ENCODE measurements around the gene KRT86.
"Not testable (repeated sequence)": the region's sequence is repeated elsewhere in the genome, so short reads cannot be mapped to it uniquely, and the experiment has no call there.

Gene KRT86

DNA sequence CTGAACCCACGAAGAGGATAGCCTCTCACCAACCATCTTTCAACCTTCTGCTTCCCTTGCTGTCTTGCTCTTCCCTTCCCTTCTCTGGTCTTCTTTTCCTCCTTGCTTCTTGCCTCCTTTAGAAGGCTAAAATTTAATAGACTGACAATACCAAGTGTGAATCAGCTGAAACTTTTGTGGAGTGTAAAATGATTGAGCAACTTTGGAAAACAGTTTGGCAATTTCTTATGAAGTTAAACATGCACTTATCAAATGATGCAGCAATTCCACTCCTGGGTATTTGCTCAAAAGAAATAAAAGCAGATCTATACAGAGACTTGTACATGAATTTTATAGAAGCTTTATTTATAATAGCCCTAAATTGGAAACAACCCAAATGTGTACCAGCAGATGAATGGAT, 3.3 kb upstream of the KRT86 start:
- DNase-seq, result no peak

DNA sequence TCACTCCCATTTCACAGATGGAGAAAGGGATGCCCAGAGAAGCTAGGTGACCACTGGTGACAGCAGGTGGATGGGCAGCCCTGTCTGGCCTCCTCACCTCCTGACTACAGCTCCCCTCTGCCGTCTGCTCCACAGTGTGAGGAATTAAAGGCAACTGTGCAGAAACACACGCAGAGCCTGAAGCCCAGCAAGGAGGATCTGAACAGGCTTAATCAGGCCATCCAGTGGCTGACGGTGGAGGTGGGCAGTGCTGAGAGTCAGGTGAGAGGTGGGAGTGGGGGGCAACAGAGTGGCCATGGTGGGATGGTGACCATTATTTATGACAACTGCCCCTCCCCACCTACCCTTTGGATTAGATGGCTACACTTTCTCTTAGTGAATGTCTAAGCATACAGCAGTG, 1.2 kb downstream of the KRT86 start:
- DNase-seq, result no peak

DNA sequence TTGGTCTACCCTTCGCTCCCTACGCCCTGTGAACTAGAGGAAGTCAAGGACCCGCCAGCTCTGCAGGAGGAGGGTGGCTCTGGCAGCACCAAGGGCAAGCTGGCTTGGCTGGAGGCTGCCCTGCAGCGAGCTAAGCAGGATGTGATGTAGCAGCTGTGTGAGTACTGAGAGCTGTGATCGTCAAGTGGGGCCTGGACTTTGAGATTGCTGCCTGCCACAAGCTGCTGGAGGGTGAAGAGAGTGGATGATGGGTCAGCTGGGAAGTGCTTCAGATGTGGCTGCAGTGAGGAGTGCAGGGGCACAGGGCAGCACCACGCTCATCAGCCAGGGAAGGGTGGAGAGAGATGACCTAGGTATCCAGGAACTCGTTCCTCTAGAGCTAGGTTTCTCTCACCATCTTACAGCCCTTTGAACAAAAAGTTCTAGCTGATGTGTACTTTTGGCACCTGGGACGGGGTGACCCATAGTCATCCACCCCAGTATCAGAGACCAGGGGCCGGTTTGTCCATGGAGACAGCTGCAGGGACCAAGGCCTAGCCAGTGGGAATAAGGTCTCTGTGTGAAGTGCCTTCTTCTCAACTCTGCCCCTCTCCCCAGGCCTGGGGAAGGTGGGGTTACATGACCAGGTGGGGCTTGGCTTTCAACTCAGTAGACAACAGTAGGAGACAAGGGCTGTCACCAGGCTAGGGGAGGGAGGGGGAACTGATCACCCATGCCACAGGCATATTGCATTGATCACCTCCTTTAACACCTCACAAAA, 3.2 kb downstream of the KRT86 start:
- DNase-seq, result no peak

- DNase-seq, result no peak
These were observed 4.4 kb downstream of the KRT86 start for GRCh38 chr12:52278575-52279421.

GRCh38 chr12:52279422-52280318, 5.2 kb downstream of the KRT86 start:
- no peak for DNase-seq

GRCh38 chr12:52280319-52280795, 5.9 kb downstream of the KRT86 start:
- no peak for DNase-seq

GRCh38 chr12:52280796-52281560, 6.5 kb downstream of the KRT86 start:
- DNase-seq, result no peak

- DNase-seq, result no peak
These were observed 10.2 kb downstream of the KRT86 start for GRCh38 chr12:52284562-52285171.

GRCh38 chr12:52285172-52285745, 10.8 kb downstream of the KRT86 start:
- no peak for DNase-seq

GRCh38 chr12:52285851-52286530, 11.5 kb downstream of the KRT86 start:
- no peak for DNase-seq

DNA sequence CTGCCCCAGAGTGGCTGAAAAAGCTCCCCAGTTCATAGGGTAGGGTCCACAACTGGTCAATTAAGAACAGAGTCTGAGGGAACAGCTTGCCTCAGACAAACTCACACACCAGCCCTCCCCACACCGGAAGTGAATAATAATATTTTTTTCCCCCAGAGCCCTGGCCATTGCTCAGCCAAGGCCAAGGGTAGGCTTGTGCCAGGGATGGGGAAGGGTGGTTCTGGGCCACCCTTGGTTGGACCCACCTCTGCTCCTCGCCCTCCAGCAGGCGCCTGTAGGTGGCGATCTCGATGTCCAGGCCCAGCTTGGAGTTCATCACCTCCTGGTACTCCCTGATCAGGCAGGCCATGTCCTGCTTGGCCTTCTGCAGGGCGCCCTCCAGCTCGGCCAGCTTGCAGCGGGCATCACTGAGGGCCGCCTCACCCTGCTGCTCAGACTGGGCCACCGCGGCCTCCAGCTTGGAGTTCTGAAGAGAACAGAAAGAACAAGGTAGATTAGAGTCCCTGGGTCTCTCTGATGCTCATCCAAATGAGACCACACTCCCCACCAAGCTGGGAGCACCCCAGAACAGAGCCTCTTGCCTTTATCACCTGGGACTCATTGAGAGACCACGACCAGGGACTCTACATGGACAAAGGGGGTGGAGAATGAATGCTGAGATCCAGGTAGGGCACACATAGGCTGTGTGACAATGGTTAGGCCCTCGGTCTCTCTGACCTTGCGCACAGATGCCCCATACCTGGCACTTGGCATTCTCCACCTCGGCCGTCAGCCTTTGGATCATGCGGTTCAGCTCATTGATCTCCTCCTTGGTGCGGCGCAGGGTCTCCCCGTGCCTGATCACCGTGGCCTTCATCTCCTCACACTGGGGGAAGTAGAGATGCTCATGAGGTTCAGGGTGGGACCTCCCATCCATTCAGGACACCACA, 12.7 kb downstream of the KRT86 start:
- DNase-seq, result not testable (repeated sequence)

DNA sequence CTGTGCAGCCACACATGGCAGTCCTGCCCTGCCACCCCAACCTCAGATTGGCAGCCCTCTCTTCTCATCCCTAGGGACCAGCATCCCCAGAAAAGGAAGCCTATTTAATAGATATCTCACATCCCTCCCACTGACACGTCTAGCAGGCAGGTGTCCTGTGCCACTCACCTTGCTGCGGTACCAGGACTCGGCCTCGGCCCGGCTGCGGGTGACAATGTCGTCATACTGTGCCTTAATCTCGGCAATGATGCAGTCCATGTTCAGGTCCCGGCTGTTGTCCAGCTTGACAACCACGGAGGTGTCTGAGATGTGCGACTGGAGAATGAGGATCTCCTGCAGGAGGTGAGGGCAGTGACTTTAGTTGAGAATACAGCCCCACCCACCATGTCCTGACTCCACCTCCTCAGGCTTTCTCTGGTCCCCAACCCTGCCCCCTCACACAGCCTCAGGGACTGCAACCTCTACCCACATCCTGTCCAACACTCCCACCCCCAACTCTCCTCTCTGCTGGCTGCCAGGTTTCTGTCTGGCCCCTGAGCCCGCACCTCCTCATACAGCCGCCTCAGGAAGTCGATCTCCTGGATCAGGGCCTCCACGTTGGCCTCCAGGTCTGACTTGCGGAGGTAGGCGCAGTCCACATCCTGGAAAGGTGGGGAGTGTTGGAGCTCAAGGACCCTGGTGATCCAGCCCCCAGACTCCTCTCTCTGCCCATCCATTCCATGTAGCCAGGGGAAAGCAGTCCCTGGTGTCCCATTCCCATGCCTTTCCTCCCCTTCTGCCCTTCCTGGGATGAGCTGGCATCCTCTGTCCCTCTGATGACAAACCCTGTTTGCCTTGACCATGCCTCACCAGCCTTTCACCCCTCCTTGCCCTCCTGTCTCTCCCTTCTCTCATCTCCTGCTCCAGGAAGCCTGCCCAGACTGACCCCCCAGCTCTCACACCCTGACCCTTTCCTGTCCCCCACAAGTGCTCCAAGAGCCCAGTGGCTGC, 13.7 kb downstream of the KRT86 start:
- not testable (repeated sequence) for DNase-seq

DNA sequence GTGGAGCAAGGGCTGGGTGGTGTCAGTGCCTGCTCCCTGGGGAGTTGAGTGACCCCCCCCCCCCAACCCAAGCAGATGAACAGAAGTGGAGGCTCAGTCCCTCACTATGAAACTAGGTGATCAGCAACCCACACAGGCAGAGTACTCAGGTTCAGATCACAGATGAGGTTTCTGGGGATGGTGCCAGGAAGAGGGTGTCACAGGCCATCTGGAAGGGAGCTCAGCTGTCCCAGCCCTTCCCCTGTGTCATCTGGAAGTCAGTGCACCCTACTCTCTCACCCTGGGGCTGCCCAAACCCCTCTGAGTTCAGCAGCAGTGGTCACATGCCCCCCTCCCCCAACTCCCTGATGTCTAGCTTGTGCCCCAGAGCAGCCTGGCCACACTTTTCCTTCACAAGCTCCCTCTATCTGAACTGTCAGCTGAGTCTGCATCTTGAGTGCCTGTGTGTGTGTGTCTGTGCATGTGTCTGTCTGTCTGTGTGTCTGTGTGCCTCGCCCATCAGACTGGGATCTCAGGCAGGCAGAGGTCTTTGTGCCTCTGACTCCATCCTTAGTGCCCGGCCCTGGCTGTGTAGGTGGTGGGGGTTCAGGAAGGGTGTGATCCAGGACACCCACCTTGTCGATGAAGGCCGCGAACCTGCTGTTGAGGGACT, 16.2 kb downstream of the KRT86 start:
- DNase-seq, result not testable (repeated sequence)

- no peak for DNase-seq
These were observed 17.0 kb downstream of the KRT86 start, which contains the start of gene KRT81 for GRCh38 chr12:52291267-52291935. TSS of gene KRT81 (minus strand) at chr12:52291534. CDS start at chr12:52291465, 69 bp downstream.

DNA sequence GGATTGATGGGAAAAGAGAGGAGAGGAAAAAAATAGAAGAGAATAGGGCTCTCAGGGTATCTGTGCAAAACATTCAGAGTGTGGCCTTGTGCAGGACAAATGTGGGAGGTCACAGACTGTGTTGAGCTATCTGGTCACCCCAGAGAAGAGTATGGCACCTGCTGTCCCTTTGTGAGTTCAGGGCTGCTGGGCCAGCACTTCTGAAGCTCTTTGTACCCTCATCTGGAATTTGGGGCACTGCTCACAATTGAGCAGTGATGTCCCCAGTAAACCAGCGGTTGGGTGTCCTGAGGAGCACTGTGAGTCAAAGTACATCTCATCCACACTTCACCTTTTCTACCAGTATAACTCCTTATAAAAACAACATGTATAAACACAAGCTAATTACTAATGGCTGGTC, 19.5 kb downstream of the KRT86 start:
- DNase-seq, result no peak

DNA sequence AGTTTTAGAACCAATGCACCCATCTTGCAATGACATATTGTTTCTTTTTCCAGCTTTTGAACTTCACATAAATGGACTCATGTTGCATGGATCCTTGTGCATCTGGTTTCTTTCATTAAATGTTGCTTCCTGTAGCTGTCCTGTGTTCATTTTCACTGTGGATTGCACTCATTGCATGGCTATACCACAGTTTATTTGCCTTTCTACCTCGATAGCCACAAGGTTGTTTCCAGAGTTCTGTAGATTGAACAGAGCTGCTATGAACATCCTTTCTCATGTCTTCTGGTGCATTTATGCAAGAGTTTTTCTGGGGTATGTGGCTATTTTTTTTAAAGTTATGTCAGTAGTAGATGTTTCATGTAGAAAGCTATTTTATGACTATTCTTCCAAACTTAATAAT, 20.4 kb downstream of the KRT86 start:
- DNase-seq, result no peak

- no peak for DNase-seq
These were observed 21.2 kb downstream of the KRT86 start for GRCh38 chr12:52295663-52296062.
